ENCODE measurements around the gene SCARB1.

Gene SCARB1

DNA sequence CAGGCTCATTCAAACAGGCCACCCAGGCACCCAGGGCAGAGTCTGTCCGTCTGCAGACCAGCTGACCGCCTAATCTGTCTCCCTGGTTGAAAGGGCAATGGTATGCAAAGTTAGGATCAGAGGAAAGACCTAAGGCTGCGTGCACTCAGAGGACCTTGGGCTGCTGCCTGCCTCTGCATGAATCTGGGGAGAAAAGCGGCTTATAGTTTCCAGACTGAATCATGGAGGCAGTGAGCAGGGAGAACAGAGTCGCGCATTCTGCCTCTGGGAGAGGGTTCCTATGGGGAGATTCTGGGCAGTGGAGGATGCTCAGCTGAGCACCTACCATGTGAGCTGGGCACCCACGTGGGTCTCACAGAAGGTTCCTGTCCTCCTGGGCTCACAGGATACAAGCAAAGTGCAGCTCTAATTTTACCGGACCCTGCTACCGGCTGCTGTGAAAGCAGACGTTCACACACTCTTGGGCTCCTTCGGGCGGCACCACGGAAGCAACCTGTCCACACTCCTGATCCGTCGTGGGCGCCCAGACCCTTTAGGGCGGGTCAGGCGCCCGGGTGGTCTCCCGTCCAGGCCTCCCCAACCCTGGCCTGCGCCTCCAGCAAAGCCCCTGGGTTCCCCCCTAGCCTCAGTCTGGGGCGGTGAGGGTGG, 772 bp downstream of the SCARB1 start:
- DNase-seq: no peak

DNA sequence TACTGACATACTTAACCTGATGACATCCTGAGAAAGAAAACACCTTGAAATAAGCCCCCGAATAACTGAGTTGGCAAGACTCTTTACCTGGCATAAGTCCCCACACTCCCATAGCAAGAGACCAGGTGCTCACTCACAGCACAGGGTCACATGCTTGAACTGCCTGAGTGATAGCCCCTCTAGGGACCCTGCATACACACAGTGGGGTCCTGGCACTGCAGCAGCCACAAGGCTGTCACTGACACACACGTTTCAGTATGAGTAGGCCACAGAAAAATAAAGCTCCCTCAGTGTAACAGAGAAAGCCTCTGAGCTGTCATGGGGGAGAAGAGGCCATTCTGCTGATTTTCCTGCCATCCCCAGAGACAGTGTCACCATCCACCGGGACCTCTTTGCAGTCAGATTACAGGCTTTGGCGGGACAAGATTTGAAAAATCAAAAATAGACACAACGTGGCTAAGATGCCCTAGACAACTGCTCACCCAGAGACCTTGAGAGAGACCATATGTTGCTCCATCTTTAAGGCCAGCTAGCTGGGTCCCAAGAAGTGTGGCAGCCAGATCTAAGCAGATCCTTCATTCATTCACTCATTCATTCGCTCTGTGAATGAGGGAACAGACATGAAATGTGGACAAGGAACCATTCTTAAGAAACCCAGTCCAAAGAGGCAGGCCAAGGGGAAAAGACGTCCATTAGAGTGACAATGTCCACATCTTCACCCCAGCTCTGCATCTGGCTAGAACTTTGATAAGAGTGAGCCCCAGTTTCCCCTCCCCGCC, 1.6 kb downstream of the SCARB1 start:
- DNase-seq: no peak

DNA sequence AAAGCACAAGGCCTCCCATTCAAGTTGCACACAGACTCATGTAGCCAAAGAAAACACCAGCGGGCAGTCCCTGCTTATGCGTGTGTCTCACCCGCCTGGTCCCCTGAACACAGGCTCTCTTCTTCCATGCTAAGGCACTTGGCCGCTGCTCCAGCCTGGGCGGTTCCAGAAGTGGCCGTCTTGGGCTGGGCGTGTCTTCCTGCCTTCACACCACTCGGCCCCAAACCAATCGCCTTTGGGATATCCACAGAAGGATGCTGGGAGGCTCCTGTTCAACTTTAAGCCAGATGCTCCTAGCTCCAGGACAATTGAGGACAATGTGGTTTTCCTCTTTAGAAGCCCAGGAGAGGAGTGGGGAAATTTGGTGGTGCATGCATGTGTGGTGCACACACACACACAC, 2.2 kb downstream of the SCARB1 start:
- DNase-seq: peak; percentile 41

DNA sequence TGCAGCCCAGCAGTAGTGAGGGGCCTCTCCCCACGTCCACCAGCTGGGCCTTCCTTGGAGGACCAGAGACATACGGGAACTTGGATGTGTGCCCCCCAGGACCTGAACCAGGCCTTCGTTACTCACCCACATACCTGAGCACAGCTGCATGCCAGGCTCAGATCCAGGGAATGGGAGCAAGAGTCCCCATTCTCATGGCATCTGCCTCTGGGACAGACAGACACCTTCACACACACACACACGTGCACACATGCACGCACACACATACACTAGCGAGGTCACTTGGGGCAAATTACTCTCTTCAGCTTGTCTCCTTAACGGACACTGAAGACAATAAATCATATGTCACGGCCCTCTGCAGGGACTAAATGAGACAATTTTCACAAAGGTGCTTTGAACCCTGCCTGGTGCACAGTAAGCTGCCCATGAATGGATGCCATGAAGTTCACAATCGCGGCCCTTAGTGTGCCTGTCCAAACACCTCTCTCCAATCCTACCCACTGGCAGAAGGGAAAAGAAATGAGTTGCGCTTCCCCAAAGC, 5.7 kb downstream of the SCARB1 start:
- DNase-seq: no peak

DNA sequence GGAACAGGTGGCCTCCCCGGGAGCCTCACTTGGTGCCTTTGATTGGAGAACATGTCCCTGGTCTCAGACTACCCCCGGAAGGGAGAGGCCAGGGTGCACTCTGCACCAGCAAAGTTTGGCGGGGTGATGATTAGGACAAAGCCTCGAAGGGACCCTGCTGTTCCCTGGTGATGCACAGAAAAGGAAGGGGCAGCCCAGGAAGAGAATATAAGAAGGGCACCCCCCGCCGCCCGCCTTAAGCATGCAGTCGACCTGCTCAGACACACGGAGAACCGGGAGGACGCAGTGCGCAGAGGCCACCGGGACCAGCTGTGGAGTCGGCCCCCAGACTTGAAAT, 6.9 kb downstream of the SCARB1 start:
- no peak for DNase-seq

DNA sequence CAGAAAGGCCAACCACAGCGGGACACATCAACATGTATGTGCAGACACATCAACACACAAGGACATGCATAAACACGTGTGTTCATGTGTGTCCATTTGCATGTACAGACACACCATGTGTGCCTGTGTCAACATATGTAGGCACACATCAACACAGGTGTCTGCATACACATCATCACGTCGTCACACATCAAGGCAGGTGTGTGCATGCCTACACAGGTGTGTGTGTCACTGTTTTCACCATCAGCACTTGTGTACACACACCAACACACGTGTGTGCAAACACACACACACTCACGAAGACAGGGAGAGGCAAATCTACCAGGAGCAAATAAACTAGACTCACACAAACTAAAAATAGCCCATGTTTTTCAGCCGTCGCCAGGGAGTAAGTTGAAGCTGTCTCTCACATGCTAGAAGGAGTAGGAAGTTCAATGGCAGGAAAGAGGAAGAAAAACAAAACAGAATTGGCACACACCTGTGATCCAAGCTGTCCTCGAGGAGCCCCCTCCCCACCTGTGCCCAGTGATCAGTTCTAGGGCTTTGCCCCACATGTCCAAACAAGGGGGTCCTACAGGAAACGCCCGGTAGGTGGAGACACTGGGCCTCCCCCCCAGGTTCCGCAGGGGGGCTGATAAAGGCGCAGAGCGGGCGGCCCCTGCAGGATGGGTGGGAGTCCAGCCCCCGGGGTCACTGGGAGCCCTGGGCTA, 7.4 kb downstream of the SCARB1 start:
- DNase-seq: no peak

DNA sequence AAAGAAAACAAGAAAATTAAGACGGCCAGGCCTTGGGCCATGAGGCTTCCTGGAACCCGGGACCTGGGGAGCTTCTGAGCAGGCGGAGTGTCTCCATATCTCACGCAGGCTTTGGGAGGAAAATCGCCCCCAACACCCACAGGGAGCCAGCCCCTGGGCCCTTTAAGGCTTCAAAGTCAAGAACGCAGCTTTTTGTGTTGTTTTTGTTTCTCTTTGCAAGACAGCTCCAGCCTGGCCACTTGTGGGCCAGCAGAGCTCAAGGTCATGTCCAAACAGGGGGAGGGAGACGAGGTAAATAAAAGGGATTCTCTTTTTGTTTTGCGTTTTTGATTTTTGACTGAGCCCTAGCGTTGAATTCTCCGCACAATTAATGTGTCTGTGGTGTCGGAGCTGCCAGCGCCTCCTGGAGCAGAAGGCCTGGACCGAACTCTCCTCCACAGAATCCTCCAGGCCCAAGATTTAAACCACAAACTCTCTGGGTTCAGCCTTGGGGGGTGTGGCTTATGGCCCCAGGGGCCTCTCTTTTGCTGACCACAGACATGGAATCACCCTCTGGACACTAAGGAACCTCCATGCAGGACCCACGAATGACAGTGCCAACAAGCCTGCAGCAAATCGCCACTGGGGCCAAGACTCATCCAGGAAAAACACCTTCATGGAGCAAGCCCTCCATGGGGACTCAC, 8.2 kb downstream of the SCARB1 start:
- DNase-seq: no peak

DNA sequence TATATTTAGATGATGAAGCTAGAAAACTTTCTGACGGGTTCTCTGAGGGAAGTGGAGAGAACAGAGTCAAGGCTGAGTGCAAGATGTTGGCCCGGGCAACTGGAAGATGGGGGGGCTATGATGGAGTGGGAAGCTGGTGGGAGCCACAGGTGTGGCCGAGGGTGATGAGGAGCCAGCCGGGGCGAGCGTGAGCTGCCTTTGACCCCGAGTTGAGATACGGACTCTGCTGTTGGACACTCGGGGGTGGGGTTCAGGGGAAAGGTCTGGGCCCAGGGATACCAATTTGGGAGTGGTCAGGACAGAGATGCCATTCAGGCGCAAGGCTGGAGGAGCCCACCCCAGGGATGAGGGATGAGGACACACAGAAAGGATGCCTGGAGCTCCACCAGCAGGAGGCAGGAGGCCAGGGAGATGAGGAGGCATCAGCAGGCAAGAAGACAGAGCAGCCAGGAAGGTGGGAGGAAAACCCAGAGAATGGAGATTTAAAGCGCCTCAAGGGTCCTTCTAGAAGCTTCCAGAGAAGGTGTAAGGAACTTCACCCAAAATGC, 9.0 kb downstream of the SCARB1 start:
- no peak for DNase-seq

DNA sequence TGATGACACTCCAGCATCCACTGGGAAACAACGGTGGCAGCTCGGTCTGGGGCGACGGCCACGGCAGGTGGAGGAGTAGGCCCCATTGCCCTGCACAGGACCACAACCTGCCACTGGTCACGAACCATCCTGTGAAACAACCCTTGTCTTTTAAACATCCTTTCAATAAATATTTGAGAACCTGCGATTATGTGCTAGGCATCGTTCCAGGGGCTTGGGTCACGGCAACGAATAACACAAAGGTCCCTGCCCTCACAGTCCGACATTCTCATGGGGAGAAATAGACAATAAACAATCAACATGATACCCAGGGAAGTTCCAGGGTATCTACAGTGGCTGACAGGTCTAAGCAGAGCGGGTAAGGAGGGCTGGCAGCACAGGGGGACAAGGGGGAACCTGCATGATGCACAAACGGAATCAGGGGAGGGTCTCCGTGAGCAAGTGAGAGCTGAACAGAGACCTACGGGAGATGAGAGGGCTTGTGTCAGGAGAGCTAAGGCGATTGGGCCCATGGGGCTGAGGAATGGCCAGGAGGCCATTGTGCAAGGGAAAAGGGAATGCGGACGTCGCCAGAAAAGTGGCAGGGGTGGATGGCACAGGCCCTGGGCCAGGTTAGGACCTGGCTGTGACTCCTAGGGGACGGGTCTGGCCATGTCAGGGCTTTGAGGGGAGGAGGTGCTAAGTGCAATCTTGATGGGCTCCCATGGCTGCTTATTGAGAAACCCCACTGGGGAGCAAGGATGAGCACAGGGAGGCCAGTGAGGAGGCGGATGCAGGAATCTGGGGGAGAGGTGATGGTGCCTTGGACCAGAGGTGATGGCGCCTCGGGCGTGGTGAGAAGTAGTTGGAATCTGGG, 9.7 kb downstream of the SCARB1 start:
- no peak for DNase-seq

DNA sequence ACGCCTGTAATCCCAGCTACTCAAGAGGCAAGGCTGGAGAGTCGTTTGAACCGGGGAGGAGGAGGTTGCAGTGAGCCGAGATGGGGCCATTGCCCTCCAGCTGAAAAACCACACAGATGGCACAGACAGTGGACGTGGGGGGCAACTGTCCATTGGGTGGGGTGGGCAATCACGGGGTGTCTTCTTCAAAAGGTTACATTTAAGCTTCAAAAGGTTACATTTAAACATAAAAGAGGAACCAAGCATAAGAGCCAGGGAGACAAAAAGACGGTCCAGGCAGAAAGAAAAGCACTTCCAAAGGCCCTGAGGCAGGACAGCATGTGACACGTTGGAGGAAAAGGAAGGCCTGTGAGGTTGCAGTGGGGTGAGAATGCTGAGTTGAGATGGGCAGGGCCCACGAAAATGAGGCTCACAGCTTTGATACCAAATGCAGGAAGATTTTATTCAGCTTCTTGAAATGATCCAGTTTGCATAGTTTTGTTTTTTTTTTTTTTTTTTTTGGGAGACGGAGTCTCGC, 10.7 kb downstream of the SCARB1 start:
- DNase-seq: no peak

DNA sequence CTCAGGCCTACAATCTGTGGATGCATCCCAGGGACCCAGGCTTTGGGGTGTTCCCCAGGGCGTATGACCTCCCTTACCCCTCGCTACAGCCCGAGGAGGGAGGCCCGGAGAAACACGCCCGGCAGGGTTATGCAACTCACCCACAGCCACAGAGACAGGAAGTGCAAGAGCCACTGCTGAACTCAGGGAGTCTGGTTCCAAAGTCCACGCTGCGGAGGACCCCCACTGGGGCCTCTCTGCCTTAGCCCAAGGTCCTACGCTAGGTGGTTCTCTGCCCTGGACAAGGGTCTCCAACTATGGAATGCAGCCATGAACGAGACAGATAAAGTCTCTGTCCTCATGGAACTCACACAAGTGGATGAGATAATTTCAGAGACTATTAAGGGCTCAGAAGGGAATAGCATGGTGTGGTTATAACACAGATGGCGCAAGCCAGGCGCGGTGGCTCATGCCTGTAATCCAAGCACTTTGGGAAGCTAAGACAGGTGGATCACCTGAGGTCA, 11.3 kb downstream of the SCARB1 start:
- no peak for DNase-seq

DNA sequence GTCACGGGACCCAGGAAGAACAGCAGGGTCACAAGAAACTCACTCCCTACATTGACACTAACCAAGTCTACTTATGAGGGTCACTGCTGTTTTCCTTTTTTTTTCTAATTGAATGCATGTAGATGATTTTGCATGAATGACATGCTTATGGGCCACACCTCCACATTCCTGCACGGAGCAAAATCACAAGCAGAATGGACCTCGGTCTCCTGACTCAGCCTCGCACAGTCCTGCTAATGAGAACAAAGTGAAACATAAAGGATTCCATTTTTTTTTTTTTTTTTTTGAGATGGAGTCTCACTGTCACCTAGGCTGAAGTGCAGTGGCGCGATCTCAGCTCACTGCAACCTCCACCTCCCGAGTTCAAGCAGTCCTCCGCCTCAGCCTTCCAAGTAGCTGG, 12.3 kb downstream of the SCARB1 start:
- no peak for DNase-seq

DNA sequence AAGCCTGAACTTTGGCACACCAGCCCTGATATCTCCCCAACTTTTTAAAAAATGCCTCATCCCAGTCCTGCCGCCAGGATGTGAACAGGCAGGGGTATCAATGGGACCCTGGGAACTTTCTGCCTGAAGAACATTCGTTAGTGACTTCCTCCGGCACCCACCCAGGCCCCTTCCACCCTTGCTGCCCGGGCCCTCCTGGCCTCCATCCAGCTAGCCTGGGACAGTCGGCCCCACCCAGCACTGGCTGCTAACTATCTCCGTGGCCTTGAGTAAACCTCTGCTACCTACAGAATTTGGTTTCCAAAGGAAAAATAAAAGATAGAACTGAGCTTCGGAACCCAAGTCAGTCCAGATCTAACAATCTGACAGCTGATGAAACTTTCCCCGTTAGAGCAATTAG, 14.3 kb downstream of the SCARB1 start:
- no peak for DNase-seq

DNA sequence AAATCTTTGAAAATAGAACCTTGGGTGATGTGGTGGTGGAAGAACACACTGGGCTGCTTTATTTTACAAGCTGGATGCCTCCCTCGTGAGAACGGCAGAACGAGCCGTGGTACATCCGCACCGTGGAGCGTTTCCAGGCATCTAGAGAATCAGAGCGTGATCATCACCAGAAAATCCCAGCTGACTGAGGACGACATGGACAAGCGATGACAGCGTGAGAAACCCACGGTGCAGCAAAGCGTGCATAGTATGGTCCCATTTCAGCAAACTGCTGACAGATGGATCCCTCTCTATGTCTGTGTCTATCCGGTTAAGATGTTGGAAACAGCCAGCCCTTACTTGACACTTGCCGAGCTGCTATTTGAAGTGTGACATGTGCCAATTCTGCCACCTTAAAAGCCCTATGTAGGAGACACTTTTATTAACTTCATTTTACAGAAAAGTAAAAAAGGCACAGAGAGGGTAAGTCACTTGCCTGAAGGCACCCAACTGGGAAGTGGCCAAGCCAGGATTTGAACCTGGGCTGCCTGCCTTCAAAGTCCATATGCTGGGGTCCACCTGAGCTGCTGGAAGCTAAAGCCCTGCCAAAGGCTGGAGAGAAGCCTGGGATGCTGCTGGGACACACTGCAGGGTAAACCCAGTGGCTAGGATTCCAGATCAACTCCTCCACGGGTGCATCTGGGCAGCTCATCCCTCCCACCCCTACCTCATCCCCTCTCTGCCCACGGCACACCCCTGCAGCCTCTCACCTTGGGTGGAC, 14.9 kb downstream of the SCARB1 start:
- no peak for DNase-seq

DNA sequence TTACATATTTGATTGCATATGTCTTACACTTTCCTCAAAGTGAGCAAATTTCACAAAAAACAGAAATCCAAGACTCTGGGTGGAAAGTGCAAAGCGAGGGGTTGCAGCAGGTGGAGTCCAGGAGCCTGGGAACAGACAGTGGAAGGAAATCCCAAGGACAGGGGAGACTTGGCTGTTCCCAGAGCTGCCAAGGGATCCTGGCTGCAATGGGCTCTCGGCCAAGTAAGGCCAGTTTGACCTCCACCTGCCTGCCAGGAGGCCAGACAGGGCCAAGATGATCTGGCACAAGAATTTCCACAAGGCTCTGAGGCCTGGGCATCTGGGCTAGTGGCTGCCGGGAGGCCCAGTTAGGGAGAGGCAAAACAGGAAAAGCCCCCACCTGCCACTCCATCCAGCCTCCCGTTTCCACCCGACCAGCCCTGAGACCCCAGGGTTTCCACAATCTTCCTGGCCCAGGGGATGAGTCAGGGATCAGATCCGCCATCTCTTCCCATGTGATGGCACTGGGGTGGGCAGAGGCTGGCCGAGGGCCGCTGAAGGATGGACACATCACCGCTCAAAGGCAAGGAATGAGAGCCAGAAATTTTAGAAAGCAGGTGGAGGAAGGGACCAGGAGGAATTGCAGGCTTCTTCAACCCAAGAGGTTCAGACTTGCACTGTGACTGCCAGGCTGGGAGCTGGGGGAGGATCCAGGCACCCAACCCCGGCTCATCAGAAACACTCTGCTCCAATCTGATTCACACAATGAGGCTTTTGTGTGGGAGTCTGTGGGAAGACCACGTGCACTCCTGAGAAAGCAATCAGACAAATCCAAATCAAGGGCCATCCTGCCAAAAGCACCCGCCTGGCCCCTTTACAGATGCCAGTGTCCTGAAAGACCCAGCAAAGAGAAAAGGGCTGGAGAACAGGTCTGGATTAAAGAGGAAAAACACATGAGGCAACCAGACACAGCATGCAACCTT, 16.3 kb downstream of the SCARB1 start:
- DNase-seq: no peak

DNA sequence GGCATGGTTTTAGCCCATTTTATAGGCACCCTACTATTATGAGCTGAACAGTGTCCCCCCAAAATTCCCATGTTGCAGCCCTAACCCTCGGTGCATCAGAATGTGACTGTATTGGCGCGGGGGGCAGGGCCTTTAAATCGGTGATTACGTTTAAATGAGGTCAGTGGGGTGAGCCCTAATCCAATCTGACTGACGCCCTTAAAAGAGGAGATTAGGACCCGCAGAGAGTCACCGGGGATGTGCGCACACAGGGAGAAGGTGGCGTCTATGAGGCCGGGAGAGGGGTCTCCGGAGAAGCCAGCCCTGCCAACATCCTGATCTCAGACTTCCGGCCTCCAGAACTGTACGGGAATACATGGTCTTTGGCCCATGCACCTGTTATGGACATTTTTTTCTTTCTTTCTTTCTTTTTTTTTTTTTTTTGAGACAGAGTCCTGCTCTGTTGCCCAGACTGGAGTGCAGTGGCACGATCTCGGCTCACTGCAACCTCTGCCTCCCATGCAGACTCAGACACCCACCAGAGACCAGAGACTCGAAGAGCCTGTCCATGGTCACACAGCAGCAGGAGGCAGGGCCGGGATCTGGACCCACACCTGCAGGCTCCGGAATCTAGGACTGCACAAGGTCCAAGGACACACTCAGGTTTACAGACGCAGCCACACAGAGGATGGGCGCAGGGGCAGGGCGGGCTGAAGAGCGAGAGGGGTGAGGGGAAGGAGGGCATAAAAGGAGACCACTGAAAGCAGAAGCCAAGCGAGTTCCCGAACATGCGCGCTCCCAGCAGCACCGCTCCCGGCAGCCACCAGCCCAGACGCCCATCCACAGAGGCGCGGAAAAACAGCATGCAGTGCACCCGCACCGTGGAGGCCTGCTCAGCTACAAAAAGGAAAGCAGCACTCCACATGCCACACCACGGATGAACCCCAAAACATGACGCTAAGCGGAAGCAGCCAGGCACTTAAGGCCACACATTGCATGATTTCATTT, 19.0 kb downstream of the SCARB1 start:
- no peak for DNase-seq

DNA sequence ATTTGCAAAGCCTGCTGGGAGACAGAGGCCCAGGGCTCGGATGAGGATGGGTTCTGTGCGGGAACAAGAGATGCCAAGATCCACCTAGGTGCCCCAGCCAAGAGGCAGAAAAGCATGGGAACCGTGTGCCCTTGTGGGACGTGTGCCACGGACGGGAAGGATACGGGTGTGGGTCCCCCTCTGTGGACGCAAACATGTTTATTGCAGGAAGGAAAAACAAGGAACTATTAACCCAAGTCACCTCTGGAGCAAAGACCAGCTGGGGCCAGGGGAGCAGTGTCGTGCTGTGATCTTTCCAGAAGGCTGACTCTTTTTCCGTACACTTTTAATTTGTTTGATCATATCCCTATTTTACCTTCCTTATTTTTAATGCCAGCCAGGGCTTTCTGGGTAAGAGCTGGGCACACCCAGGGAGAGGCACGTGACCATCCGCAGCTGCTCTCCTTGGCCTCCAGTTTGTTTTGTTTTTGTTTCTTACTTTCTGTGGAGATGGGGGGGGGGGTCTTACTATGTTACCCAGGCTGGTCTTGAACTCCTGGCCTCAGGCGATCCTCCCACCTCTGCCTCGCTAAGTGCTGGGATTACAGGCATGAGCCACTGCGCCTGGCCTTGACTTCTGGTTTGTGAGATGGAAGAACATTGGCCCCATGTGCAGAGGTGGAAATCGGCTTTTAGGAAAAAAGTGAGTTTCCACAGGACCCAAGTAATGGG, 20.7 kb downstream of the SCARB1 start:
- DNase-seq: no peak
